ENCODE measurements around the gene TCOF1. TPM values are rescaled to one million over a fixed set of nuclear protein-coding genes. Genes with fewer than 3 reads are reported as not detected.

Gene TCOF1, protein sequence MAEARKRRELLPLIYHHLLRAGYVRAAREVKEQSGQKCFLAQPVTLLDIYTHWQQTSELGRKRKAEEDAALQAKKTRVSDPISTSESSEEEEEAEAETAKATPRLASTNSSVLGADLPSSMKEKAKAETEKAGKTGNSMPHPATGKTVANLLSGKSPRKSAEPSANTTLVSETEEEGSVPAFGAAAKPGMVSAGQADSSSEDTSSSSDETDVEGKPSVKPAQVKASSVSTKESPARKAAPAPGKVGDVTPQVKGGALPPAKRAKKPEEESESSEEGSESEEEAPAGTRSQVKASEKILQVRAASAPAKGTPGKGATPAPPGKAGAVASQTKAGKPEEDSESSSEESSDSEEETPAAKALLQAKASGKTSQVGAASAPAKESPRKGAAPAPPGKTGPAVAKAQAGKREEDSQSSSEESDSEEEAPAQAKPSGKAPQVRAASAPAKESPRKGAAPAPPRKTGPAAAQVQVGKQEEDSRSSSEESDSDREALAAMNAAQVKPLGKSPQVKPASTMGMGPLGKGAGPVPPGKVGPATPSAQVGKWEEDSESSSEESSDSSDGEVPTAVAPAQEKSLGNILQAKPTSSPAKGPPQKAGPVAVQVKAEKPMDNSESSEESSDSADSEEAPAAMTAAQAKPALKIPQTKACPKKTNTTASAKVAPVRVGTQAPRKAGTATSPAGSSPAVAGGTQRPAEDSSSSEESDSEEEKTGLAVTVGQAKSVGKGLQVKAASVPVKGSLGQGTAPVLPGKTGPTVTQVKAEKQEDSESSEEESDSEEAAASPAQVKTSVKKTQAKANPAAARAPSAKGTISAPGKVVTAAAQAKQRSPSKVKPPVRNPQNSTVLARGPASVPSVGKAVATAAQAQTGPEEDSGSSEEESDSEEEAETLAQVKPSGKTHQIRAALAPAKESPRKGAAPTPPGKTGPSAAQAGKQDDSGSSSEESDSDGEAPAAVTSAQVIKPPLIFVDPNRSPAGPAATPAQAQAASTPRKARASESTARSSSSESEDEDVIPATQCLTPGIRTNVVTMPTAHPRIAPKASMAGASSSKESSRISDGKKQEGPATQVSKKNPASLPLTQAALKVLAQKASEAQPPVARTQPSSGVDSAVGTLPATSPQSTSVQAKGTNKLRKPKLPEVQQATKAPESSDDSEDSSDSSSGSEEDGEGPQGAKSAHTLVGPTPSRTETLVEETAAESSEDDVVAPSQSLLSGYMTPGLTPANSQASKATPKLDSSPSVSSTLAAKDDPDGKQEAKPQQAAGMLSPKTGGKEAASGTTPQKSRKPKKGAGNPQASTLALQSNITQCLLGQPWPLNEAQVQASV (N-terminal part only)
- 9.6 and 11.3 TPM in 2 replicates for total RNA-seq

DNA sequence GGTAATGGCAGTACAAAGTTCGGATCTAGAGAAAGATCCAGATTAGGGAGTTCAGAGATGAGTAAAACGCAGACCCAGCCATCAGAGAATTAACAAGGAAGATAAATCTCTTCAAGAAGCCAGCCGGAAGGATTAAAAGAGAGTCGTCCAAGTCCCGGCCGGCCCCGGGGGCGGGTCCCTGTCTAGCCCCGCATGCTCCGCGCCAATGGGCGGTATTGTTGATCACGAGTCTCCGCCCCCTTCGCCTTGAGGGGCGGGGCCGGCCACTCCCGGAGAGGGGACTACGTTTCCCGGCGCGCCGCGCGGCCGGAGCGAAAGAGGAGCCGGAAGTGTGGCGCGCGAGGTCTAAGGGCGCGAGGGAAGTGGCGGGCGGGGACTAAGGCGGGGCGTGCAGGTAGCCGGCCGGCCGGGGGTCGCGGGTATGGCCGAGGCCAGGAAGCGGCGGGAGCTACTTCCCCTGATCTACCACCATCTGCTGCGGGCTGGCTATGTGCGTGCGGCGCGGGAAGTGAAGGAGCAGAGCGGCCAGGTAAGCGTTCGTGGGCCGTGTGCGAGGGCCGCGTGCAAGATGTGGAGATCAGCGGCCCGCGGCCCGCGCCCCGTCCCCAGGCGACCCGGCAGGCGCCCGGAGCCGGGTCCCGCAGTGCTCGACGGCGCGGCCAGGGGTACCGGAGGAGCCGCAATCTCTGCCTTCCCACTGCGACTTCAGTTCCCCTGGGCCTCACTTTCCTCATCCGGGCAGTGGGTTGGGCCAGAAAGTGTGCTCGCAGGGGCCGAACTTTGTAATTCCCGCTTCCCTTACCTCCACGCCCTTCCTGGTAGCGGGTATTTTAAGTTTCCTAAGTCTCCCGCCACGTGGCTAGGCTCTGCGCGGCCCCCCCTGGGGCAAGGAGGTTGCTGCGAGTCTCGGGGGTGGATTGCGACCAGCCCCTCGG, at the start of gene TCOF1:
Gene TCOF1, plus strand, starts transcription at position 372 of the 935 bp plus-strand sequence. Its CDS starts 50 bp downstream, at position 422.
- DNase-seq (ENCODE audit: low read depth in 2 of 2): peak; percentile 66 to 93

DNA sequence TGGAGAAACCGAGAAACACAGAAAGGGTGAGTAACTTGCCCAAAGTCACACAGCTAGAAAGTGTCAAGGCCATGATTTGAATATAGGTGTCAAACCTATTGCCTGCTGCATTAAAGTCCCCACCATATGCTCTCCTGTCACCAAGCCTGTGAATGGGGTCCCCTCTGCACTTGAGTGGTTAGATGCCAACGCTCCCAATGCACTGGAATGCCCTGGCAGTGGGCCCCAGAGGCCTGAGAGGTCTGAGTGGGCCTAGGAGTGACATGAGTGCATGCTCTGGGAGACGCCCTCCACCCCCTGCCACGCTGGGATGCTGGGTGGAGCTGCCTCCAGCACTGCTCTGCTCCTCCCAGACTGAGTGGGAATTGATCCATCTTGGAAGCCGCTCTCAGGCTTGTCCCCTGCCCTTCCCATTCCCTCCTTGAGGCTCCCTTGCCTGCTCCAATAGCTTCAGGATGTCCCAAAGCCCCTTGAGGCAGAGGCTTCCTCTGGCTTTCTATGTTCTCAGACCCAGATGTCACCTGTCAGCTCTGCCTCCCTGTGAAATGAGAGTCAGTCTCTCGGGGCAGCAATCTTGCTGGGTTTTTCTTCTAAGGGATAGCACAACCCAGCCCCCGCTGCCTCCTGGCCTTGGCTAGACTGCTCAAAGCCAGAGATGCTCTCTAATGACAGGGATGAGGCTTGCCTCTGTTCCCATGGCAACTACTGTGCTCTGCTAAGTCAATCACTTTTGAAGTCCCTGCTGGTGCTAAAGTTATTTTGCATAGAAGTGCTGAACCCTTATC, 48.2 kb upstream of the TCOF1 start:
- no peak for DNase-seq (ENCODE audit: low read depth in 2 of 2)

DNA sequence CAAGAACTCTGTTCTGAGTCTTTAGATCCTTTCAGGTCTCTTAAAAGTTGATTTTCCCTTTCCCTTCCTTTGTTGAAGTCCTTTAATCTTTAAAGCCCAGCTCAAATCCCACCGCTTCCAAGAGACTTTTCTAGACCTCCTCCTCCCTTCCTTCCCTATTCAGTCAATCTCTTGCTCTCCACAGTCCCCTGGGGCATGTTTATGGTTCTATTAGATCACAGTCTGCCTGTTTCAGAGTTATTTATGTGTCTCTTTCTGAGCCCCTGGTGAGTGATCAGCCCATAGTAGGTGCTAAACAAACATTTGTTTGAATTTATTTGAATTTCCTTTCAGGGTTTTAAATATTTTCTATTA, 47.6 kb upstream of the TCOF1 start:
- DNase-seq (ENCODE audit: low read depth in 2 of 2): no peak

DNA sequence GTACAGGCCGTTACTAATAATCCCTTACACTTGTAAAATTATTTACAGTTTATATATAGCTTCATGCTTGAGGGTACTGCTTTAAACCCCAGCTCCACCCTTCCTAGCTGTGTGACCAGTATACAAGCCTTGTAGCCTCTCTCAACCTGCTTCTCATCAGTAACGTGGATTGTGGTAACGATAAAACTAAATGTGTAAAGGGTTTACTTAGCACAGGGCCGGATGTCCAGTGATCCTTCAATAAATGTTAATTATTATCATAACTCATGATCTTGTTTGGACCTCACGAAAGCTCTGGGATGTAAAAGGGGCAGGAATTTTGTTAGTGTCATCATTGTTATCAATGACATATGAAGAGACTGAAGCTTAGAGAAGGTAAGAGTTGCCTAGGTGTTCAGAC, 47.3 kb upstream of the TCOF1 start:
- DNase-seq (ENCODE audit: low read depth in 2 of 2): no peak

DNA sequence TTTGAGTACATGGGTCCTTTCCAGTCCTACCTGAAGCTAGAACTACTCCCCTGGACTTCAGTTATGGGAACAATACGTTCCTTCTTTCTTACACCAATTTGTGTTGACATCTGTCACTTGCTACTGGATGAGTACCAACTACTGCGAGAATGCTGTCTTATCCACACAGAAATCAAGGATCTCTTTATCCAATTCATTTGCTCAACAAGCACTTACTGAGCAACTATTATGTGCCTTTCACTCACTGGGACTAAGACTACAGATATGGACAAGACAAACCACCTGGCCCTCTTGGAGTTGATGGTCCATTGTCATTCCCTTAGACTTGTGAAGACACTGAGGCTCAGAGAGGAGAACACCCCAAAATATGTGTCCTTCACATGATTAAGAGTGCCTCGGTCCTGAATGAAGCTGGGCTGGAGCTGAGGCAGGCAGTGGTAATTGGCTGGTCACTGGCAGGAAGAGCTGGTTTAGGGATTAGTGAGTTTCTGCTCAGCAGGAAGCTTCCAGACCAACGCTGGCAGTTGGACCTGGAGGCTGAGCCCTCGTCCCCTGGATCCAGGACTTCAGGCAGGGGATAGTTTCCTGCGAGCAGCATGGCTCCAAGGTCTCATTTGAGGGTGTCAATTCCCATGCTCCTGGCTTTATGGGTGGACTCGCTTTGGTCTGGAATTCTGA, 46.3 kb upstream of the TCOF1 start:
- DNase-seq (ENCODE audit: low read depth in 2 of 2): no peak

DNA sequence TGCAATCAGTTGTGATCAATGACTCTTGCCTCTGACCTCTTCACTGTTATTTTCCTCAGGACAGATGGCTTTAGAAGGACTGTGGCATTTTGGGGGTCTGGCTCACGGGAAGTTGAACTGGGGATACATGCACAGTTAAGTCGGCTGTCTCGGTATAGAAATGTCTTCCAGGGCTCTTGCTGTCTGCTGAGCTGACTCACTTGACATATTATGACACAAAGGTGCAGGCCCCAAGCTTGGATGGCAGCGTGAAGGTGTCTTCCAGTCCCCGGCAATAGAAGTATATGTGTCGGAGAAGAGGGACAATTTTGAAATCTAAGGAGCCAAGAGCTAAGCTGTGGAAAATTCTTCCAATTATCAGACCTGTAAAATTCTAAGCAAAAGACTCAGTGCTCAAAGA, 45.0 kb upstream of the TCOF1 start:
- no peak for DNase-seq (ENCODE audit: low read depth in 2 of 2)

DNA sequence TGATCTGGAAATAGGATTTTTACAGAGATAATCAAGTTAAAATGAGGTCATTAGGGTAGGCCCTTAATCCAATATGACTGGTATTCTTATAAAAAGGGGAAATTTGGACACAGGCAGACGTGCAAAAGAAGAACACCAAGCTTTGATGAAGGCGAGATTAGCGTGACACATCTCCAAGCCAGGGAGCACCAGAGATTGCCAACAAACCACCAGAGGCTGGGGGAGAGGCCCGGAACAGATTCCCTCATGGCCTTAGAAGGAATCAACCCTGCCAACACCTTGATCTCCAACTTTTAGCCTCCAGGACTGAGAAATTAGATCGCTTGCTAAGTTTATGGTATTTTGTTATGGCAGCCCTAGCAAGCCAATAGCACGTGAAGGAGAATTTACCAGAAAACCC, 44.0 kb upstream of the TCOF1 start:
- DNase-seq (ENCODE audit: low read depth in 2 of 2): no peak

DNA sequence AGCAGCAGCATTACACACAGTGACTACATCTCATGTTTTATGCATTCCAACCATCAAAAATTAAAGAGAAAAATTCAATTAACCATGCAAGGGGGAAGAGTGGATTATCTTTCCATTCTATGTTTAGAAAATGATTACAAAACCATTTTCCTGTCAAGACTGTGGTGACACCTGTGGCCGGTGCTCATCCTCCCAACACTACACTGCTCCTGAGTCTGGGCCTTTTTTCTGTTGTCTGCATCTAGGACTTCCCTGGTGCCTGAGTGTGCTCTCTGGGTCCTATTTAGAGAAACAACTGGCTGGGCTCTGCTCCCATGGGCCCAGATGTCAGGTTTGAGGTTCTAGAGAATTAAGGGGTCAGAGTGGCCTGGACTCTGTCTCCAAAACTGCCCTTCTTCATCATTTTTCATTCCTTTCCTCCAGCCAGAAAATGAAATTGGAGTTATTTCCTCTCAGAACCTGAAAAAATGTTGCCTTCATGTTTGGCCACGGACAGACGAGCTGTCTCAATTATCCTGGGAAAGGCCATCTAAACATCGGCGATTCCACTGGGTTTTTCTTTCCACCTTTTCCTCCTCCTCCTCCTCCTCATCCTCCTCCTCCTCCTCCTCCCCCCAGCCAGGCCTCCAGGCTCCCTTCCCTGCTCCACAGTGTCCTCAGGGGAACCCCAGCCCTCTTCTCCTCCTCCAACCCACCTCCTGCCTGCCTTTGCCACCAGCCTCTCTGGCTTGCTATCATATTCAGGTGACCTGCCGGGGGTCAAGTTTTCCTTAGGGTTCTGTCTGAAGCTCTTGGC, 43.4 kb upstream of the TCOF1 start:
- no peak for DNase-seq (ENCODE audit: low read depth in 2 of 2)

DNA sequence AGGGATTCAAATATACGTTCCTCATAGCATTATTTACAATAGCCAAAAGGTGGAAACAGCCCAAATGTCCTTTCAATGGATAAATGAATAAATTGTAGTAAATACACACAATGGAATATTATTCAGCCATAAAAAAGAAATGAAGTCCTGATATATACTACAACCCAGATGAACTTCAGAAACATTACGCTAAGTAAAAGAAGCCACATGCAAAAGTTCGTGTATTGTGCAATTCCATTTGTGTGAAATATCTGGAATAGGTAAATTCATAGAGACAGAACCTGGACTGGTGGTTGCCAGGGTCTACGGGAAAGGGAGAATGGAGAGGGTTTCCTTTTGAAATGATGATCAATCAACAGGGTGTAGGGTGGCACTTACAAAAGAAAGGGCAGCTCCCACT, 42.3 kb upstream of the TCOF1 start:
- DNase-seq (ENCODE audit: low read depth in 2 of 2): no peak

DNA sequence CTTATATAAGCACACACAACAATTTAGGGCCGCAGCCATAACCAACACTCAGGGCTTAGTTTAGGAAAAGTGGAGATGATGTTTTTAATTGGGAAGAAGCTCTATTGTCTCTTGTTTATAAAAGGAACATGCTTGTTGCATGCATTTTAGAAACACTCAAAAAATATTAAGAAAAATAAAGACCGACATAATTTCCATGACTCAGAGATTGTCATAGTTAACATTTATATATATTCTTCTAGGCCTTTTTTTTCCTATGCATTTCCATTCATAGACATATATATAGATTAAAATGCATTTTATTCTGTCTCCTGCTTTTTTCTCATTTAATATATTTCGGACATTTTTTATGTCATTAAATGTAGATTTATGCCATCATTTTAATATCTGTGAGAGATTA, 41.2 kb upstream of the TCOF1 start:
- DNase-seq (ENCODE audit: low read depth in 2 of 2): no peak

DNA sequence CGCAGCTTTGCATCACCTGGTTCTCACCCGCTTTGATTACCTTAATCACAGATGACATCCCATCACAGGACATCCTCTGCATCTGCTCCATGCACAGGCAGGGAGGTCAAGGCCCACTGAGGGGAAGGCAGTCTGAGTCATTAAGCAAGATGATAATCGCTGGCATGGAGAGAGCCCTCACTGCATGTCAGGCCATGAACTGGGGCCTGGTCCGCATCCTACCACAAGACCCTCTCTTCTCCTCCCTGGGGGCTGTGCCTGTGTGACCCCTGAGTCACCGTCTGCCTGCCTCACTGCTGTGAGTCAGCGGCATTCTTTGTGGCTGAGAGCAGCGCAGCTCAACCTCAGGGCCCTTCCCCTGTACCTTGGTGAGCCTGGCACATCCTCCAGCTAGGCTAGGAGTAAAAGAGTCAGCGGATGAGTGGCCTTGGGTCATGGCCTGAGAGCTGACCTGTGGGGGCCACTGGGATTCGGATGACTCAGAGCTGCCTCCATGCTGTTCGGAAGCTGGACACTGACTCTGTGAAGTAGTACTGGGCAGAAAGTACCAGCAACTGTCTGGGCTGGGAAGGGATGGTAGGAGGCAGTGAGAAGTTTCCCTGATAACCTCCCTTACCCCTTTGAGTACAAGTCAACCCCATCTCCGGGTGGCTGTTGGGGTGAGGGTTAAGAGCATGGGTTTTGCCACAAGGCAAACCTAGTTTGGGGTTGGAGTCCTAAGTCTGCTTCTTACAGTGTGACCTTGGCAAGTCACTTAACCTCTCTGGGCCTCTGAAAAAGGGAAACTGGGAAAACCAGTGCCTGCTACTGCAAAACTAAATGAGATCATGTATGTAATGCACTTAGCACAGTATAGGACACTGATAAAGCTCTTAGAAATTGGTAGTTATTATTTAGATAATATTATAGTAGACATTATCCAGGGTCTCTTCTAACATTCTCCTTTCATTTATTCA, 40.2 kb upstream of the TCOF1 start:
- peak in 1 of 2 donors; percentile 81 for DNase-seq (ENCODE audit: low read depth in 2 of 2)

DNA sequence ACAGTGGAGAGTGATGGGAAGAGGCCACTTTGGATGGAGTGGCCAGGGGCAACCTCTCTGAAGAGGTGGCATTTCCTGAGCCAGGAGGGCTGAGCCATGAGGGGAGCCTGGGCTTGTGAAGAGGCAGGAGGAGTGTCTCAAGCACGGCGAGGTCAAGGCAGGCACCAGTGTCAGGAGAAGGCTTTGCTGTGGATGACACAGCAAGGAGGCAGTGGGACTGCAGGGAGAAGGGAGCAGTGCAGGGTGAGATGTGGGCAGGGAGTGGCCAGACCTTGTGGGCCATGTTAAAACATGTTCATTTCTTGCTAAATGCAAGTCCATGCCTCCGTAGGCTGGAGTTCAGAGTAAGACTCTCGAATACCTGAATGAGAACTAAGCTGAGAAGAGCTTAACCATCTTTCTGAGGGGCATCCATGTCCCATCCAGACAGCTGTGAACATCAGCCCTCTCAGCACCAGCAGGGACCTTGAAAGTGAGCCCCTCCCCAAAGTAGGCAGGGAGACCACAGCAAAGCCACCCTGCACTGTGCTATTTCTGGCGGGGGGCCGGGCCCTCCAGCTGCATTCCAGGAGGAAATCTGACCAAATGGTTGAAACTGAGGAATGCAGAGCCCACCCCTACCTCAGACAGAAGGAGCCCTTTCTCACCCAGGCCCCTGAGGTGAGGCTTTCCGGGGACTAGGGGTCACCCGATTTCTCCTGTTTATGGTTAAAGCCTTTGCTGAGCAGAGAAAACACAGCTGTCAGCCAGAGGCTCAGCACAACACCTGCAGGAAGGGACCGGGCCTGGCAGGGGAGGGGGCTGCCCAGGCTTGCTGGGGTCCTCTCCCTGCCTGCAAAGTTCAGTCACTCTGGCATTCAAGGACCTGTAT, 38.6 kb upstream of the TCOF1 start:
- no peak for DNase-seq (ENCODE audit: low read depth in 2 of 2)

DNA sequence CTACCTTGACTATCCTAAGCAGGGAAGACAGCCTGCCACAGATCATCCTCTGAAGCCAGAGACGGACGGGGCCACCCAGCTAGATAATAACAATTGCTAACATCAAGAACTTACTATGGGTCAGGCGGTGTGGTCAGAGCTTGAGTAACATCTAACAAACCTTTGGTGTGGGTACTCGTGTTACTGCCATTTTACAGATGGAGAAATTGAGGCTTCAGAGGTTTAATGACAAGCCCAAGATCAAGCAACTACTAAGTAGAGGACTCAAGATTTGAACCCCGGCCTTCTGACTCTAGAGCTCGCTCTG, 38.1 kb upstream of the TCOF1 start:
- DNase-seq (ENCODE audit: low read depth in 2 of 2): no peak

DNA sequence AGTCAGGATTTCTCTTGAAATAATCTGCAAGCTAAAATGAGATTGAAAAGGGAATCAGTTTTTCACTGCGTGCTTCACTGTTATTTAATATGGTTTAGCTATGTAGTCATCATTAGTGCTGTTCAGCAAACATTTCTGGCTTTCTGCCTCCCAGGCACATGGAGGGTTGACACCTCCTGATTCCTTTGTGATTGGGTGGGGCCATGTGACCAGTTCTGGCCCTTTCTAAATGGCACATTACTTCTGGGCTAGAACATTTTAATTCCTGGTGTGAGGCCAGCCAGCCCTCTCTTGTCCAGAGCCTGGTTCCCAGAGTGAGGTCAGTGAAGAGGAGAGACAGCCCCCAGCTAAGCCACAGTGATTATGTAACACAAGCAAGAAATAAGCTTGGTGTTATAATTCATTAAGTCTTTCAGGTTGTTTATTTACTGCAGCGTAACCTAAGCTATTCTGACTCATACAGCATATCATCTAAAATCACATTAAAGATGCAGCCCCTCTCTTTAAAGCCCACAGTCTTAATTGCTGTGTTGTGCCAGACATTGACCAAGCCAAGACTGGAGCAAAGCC, 37.4 kb upstream of the TCOF1 start:
- DNase-seq (ENCODE audit: low read depth in 2 of 2): no peak

DNA sequence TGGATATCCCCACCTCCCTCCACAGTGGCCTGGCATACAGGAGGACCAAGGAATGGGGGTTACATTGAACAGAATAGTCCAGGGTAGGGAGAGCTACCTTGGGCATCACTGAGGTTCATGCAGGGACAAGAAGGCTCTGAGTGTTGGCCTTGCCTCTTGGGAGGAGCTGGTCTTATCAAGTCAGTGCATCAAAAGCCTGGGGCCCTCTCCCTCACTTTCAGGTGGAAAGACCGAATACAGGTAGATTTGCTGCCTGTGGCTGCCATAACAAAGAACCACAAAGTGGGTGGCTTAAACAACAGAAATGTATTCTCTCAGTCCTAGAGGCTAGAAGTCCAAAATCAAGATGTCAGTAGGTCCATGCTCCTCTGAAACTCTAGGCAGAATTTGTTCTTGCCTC, 36.3 kb upstream of the TCOF1 start:
- no peak for DNase-seq (ENCODE audit: low read depth in 2 of 2)

DNA sequence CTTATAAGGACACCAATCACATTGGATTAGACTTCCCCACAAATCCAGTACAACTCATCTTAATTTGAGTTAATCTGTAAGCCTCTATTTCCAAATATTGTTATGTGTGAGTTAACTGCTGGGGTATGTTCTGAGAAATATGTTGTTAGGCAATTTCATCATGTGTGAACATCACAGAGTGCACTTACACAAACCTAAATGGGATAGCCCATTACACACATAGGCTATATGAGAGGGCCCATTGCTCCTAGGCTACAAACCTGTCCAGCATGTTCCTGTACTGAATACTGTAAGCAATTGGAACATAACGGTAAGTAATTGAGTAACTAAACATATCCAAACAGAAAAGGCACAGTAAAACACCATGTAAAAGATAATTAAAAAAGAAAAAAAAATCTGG, 35.7 kb upstream of the TCOF1 start:
- no peak for DNase-seq (ENCODE audit: low read depth in 2 of 2)
